NCI-H345 treated with DMSO at 0.1 percent for 48 hours (cell line): ENCODE results near the gene SLC35A3.
A peak's percentile ranks its signal among the peaks of the same experiment; 100 is the strongest.
"Not testable (repeated sequence)": the region's sequence is repeated elsewhere in the genome, so short reads cannot be mapped to it uniquely, and the experiment has no call there.

Experiments
- DNase-seq: peaks from one replicate; lab custom pipeline; 2025; ENCODE audit not compliant: unreplicated experiment; lab: John Stamatoyannopoulos, UW

SLC35A3 gene

DNA sequence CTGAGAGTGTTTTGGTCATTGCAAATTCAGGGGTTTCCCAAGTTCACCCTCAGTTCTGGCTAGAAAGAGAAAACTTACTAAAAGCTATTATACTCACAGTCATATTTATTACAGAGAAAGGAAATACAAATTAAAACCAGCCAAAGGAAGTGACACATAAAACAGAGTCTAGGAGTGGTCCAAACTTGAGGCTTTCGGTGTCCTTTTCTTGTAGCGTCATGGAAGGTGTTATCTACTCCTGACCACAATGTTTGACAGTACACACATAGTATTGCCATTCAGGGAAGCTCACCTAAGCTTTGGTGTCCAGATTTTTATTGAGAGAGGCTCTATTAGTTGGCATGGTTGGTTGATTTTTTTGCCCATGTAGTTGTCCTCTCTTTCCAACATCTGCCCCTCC is 59.0 kb downstream of the SLC35A3 start:
- no peak for DNase-seq

DNA sequence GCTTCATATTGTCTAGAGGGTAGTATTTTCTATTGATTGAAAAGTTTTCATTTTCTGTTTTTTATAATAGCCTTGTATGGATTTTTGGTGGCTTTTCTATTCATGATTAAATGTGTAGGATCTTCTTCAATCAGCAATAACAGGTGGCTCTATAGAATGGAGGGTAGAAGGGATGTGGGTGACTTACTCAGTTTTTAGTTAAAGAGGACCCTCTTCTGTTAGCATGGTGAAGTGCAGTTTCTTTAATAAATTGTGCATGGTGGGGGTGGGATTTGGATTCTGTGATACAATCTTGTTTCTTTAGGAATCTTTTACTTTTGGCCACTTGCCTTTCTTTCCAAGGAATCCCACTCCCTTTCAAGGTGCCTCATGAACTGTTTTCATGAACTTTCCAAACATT is 64.7 kb downstream of the SLC35A3 start:
- DNase-seq: no peak

DNA sequence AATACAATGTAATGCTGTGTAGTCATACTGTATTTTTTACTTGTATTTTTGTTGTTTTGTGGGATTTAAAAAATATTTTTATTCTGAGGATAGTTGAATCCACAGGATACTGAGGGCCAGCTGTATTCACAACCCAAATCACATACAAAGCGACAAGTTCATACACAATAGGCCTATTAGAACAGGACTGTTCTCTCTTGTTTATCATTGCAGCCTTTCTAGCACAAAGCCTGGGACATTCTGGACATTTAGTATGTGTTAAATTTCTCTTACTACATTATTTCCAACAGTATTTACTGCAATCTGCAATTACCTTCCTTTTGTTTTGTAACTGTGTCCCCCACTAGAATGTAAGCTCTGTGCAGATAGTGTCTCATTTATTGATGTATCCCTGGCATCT is 65.4 kb downstream of the SLC35A3 start:
- DNase-seq: no peak

DNA sequence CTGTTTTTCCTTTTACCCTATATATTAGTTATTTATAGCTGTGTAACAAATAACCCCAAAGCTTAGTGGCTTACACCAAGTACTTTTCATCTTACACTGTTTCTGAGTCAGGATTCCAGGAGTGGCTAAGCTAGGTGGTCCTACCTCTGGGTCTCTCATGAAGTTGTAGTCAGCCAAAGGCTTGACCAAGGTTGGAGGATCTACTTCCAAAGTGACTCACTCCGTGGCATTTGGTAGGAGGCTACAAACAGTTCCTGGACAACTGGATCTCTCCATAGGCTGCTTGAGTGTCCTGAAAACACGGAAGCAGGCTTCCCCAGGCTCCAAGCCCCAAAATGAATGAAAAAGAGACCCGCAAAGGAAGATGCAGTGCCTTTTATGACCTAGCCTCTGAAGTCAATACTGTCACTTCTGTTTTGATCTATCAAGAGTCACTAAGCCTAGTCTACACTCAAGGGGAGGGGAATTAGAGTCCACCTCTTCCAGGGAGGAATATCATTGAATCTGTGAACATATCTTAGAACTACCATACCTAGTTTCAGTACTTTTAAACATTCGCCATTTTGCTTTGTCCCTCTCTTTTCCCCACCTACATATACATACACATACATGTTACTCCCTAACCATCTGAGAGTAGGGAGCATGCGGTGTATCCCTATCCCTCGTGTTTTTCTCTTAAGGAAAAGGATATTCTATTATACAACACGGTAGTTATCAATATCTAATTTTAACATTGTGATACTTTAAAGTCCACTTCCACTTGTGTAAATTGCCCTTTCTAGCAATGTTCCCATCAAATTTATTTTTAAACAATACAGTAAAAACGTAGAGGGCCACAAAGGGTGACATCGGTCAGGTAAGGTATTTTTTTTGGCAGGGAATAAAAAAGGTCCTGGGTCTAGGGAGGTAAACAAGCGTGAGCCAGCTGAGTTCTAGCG is 67.2 kb downstream of the SLC35A3 start:
- DNase-seq: no peak

DNA sequence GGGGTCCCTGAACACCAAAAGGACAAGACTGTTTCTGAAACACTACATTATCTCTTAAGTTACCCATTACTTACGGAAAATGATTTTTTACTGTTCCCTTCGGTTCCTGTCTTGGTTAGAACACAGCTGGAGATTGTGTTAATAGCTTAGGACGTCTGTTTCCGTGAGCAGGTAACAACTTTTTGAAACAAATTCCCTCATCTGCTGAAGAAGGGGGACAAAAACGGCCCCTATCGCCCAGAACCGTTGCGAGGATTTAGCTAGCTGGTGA is 67.8 kb downstream of the SLC35A3 start:
- DNase-seq: no peak

DNA sequence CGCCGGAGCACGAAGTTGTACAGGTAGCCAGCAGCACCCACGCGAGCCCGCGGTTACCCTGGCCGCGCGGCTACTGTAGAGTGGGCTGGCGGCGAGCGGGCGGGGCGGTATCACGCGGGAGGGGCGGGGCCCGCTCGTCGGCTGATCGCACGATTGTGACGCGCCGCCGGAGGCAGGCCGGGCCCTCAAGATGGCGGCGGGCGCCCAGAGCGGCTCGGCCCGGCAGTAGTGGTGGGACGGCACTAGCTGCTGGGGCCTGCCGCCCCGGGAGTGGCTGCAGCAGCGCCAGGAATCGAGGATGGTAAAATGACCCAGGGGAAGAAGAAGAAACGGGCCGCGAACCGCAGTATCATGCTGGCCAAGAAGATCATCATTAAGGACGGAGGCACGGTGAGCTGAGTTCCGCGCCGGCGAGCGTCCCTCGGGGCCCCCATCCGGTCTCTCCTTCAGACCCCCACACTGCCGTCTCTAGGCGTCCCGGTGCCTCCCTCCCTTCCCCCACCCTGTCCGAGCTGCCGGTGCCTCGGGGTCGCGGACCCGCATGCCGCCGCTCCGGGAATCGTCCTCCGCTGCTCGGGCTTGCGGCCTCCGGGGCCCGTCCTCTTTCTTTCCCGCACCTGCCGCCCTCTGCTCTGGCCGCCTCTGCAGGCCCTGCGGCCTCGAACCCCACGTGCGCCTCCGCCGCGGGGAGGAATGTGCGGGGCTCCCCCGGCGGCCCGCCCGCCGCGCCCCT is 68.3 kb downstream of the SLC35A3 start:
- DNase-seq: peak; percentile 55

DNA sequence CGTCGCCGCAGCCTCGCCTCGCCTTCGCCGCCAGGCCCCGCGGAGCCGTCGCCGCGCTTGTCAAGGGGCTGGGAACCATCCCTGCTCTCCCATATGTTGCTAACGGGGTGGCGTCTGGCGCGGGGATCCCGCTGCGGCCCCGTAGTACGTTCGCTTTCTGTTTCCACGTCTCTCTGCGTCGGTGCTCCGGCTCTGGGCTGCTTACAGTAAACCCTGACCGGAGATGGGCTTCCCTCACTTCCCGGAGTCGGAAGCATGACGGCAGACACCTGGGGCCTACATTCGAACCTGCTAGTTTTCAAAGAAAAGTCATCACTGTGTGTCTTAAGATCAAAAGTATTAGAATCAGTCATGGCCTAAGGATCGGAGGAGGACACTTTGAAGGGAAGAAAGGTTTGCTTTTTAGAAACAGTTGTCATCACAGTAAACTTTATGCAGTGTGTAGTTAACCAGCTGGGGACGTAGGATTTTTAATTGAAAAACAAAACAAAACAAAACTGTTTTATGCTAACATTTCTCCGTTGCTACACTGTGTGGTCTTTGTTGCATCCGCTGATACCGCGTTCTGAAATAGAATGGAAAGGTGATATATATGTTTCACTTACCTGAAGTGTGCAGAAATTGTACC is 69.0 kb downstream of the SLC35A3 start:
- no peak for DNase-seq

DNA sequence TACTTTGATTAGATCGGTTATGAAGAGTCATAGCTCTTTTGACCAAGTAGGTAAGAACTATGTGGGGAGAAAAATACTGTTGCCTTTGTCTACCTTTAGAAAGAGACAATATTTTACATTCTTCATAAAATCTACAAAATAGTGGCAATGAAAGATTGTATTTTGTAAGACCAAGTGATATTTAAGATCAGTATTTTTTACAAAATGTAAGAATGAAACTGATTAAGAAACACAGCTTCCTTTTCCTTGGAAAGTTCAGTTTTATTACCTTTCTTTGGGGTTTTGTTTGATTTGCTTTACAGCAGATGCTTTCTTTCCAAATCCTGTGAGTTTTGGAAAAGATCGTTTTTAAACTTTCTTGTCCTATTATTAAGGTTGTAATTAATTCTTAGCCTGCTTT is 69.8 kb downstream of the SLC35A3 start:
- DNase-seq: no peak

DNA sequence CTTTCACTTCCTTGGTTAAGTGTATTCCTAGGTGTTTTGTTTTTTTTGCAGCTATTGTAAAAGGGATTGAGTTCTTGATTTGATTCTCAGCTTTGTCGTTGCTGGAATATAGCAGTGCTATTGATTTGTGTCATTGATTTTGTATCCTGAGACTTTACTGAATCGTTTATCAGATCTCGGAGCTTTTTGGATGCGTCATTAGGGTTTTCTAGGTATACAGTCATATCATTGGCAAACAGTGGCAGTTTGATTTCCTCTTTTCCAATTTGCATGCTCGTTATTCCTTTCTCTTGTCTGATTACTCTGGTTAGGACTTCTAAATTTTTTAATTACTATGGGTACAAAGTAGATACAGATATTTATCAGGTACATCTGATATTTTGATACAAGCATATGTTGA is 75.4 kb downstream of the SLC35A3 start:
- DNase-seq: no peak

DNA sequence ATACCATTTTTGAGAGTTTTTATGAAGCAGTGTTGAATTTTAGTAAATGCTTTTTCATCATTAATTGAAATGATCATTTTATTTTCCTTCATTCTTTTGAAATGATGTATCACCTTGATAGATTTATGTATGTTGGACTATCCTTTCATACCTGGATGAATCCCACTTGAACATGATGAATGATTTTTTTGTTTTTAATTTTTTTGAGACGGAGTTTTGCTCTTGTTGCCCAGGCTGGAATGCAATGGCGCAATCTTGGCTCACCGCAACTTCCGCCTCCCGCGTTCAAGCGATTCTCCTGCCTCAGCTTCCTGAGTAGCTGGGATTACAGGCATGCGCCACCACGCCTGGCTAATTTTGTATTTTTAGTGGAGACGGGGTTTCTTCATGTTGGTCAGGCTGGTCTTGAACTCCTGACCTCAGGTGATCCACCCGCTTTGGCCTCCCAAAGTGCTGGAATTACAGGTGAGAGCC is 77.5 kb downstream of the SLC35A3 start:
- not testable (repeated sequence) for DNase-seq

DNA sequence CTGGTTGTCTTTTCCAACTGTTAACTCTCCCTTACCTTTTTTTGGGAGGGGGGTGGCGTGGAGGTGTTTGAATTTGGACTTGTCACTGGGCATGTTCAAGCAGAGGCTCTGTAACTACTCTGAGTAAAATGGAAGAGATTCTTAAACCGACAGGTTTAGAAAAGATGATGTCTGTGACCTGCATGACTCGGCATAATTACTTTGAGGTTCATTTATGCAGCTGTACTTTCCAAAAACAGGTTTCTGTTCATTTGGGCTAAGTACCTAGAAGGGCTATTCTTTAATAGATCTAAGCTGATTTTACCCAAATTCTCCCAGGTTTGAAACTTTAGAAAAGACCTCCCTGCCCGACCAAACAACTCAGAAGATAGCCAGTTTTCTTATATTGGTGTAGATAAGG is 80.3 kb downstream of the SLC35A3 start:
- no peak for DNase-seq

DNA sequence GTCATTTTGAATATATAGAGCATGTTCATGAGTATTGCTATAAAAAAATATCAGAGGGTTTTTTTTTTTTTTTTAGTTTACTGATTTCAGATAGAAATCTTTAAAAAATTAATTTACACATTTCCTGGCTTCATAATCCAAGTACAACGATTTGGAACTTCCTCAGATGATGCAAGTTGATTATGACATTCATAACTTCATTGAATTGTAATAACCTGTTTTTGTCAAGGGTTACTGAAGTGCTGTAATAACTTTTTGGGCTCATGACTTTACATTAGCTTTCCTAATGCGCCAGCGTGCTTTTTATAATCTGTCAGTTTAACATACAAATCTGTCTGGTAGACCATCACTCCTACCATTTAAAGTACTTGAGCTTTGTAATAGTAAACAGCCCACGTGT is 81.6 kb downstream of the SLC35A3 start:
- DNase-seq: no peak

DNA sequence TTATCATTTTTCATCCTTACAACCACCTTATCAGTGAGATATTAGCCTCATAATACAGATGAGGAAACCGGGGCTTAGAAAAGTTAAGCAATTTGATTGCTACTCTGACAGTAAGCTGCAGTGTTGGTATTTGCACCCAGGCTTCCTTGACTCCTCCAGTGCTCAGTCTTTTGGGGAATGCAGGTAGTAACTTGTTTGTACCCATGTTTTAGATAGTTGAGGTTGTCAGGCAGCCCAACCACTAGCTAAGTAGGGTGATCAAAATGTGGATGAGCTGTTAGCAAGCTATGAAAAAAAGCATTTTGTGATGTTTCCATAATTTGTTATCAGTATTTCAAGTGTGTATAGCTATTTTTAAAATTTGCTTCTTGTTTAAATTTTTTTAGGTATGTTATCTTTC is 82.1 kb downstream of the SLC35A3 start:
- no peak for DNase-seq

DNA sequence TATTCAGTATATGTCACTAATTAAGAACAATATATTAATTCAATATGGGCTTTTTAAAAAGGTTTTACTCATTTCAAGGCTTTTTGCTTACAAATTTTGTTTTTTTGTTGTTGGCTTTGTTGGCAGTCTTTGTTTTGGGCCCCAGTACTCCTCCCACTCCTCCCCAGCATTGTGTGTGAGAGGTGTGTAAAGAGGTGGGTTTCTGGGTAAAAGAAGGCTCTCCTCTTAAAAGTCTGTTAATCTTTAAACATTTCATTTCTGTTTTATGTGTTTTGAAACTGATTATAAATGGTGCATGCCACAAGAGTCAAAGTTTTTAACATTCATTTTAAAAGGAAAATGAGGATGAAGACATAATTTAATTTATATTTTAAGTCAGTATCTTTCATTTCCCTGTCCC is 83.3 kb downstream of the SLC35A3 start:
- DNase-seq: no peak

DNA sequence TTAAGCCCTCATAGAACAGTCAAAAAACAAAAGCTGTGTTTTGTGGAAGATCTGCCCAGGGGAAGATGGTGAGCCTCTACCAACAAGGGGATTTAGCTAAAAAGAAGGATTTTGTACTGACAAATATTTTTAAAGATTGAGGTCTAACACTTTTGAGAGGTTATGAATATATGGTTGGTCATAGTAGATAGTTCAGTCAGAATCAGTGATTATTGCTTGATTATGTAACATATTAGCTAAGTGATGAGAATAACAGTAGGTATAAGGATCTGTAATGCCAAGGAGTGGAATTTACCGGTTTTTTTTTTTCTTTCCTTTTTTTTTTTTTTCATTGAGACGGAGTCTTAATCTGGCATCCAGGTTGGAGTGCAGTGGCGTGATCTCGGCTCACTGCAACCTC is 83.9 kb downstream of the SLC35A3 start:
- no peak for DNase-seq

DNA sequence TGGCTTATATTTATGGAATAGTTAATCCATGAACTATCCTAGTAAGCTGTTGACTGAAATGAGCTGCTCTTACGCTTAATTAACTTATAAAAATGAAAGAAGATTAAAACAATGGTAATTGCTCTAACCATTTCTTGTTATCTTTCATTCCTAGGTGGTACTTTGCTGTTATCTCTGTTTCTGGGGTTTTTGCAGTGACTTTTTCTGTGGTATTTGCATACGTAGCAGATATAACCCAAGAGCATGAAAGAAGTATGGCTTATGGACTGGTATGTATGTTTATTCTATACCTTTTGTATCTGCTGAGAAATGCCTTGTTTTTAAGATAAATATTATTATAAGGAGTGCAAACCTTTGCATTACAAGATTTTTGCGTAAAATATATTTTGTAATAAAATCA is 91.9 kb downstream of the SLC35A3 start:
- DNase-seq: no peak

DNA sequence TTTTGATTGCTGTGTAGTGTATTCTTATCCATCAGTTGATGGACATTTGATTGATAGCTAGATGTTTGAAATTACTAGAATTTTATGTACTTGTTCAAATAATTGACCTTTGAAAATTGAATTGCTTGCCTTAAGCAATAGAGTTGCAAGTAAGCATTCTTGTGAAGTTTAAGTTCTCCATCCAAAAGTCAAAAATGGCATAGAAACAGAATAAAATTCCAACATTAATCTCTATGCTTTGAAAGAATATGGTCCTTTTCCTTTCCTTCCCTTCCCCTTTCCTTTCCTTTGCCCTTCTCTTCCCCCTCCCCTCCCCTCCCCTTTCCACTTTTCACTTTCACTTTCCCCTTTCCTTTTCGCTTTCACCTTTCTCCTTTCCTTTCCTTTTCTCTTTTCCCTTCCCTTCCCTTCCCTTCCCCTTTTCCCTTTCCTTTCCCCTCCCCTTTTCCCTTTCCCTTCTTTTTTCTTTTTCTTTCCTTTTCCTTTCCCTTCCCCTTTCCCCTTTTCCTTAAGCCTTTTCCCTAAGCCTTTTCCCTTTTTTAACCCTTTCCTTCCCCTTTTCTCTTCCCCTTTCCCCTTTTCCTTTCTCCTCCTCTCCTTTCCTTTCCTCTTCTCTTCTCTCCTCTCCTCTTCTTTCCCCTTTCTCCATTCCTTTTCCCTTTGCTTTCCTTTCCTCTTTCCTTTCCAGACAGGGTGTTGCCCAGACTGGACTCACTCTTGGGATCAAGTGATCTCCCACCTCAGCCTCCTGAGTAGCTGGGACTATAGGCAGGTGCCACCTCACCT is 95.6 kb downstream of the SLC35A3 start:
- no peak for DNase-seq

DNA sequence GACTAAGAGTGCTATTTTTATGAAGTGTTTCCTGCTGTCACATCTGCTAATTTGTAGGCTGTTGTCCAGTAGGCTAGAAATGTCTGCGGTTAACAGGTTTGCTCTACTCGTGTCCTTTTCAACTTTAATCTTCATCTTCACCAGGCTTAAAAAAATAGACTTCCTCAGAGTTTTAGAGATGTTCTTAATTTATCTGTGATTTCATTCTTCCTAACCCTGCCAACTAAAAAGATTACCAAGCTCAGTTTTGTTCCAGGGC is 96.1 kb downstream of the SLC35A3 start:
- no peak for DNase-seq

DNA sequence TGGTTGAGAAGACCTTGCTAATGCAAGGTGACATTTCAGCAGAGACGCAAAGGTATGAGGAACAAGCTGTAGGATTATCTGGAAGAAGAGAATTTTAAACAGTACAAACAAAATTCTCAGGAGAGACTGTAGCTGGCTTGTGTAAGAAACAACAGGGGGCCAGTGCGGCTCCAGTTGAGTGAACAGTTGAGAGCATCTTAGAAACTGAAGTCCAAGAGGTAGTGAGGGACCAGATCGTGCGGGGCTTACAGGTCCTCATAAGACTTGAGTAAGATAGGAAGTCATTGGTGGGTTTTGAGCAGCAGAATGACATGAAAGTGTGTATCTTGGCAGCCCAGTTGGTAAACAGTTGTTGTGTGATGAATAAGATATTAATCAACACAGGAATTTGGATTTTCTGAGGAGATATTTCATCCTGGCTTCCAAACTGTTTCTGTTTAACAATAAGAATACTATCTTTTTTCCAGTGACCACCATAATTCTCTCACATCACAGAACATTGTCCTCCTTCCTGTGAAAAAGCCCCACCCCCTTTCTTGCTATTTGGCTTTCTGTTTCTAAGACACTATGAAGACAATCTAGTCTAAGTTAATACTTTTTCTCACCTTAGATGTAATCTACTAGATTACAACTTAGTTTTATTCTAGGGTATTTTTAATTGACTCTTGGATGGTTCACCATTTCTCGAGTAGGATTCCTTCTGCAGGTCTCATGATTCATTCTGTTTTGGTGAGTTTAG is 100.6 kb downstream of the SLC35A3 start:
- no peak for DNase-seq

DNA sequence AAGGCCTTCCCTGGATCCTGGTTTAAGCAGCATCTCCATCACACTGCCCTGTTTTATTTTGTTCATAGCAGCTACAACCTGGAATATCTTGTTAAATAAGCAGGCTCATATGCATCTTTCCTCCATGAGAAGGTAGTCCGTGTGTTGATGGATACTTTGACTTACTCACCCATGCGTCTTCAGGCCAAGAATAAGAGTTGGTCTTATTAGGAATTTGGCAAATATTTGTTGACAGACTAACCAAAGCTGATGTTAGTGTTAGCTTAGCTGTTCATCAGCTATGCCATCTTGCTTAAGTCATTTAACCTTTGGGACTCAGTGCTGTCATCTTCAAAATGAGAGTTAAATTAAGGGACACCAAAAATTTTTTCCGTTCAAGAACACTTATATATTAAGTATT is 103.7 kb downstream of the SLC35A3 start:
- DNase-seq: no peak
